ENCODE results near the gene RAB3A.

RAB3A gene

DNA sequence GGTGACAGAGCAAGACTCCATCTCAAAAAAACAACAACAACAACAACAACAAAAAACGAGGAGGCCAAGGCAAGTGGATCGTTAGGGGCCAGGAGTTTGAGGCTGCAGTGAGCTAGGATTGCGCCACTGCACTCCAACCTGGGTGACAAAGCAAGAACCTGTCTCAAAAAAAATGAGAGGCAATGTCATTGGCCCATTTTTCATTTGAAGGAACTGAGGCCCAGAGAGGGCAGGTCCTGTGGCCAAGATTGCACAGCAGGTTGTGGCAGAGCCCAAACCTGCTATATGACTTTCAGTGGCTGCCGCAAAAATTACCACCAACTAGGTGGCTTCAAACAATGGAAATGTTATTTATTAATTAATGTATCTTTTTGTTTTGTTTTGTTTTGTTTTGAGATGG is 45.4 kb downstream of the RAB3A start:
- Histone ChIP-seq H3K27ac (ENCODE audit: low read depth, low read length) (no peak overlapping the region), H3K9ac (ENCODE audit: low read length) (no peak overlapping the region), H3K4me3 (ENCODE audit: insufficient read depth, low read length, poor library complexity, severe bottlenecking) (no peak overlapping the region), H3K4me2 (ENCODE audit: low read depth, low read length, poor library complexity, severe bottlenecking) (no peak overlapping the region), H3K27me3 (ENCODE audit: low read length) (no peaks in the 10 kb centered on the region), H3K79me2 (ENCODE audit: insufficient read depth, low read length) (peaks cover 18% of the 10 kb centered on the region), H3K9me3 (ENCODE audit: insufficient read depth, low read length) (no peaks in the 10 kb centered on the region), H3K36me3 (ENCODE audit: low read length) (no peaks in the 10 kb centered on the region), H4K20me1 (ENCODE audit: low read depth, low read length) (no peaks in the 10 kb centered on the region), H3F3A (ENCODE audit: insufficient read depth) (0 out of 2 replicates have a peak, but pooled peaks cover 13% of the 10 kb centered on the region), H2AFZ (ENCODE audit: low read depth, low read length, severe bottlenecking) (no peak overlapping the region), H3K9me2 (replicated peaks; ENCODE audit: insufficient read depth, low read length) (no peaks in the 10 kb centered on the region)
- TF ChIP-seq EZH2phosphoT487 (conservative IDR thresholded peaks at IDR 0.05; ENCODE audit: low read length) = no peak
- TF ChIP-seq, protein P1, sequence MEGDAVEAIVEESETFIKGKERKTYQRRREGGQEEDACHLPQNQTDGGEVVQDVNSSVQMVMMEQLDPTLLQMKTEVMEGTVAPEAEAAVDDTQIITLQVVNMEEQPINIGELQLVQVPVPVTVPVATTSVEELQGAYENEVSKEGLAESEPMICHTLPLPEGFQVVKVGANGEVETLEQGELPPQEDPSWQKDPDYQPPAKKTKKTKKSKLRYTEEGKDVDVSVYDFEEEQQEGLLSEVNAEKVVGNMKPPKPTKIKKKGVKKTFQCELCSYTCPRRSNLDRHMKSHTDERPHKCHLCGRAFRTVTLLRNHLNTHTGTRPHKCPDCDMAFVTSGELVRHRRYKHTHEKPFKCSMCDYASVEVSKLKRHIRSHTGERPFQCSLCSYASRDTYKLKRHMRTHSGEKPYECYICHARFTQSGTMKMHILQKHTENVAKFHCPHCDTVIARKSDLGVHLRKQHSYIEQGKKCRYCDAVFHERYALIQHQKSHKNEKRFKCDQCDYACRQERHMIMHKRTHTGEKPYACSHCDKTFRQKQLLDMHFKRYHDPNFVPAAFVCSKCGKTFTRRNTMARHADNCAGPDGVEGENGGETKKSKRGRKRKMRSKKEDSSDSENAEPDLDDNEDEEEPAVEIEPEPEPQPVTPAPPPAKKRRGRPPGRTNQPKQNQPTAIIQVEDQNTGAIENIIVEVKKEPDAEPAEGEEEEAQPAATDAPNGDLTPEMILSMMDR (IDR thresholded peaks at IDR 0.05; ENCODE audit: insufficient read depth, low read length, poor library complexity, severe bottlenecking) = no peak

DNA sequence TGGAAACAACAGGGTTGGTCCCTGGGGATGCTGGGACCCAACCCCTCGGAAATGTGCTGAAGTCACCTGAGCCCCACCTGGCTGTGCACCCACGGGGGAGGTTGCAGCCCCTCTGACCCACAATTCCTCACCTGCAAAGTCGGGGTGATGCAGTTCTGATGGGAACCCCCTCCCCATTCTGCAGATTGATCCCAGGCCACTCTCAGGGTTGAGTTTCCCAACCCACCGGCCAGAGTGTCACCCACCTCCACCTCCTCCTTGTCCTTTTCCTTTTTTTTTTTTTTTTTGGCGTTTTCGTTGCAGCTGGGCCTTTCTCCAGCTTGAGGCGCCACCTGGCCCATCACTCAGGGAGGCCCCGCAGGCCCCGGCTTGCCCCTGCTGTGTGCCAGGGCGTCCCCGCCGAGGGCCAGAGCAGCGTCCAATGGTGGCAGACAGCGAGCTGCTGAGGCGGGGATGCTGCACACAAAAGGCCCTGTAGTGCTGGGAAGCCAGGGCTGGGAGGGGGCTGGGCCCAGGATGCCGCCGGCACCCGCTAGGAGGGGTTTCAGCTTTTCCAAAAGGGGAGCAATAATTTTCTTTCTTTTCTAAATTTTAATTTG is 46.3 kb downstream of the RAB3A start:
- Histone ChIP-seq H3K4me3 (ENCODE audit: insufficient read depth, low read length, poor library complexity, severe bottlenecking) (no peak overlapping the region), H3K79me2 (ENCODE audit: insufficient read depth, low read length) (peaks cover 21% of the 10 kb centered on the region), H3K9ac (ENCODE audit: low read length) (no peak overlapping the region; the same call in 1 of the 2 replicates), H3K27me3 (ENCODE audit: low read length) (no peaks in the 10 kb centered on the region), H2AFZ (ENCODE audit: low read depth, low read length, severe bottlenecking) (no peak overlapping the region), H3K36me3 (ENCODE audit: low read length) (no peaks in the 10 kb centered on the region), H3K4me2 (ENCODE audit: low read depth, low read length, poor library complexity, severe bottlenecking) (no peak overlapping the region), H3K9me3 (ENCODE audit: insufficient read depth, low read length) (no peaks in the 10 kb centered on the region), H4K20me1 (ENCODE audit: low read depth, low read length) (no peaks in the 10 kb centered on the region), H3K27ac (ENCODE audit: low read depth, low read length) (no peak overlapping the region), H3F3A (ENCODE audit: insufficient read depth) (0 out of 2 replicates have a peak, but pooled peaks cover 13% of the 10 kb centered on the region), H3K9me2 (replicated peaks; ENCODE audit: insufficient read depth, low read length) (no peaks in the 10 kb centered on the region)
- TF ChIP-seq, protein P1 (IDR thresholded peaks at IDR 0.05; ENCODE audit: insufficient read depth, low read length, poor library complexity, severe bottlenecking) = no peak
- TF ChIP-seq EZH2phosphoT487 (conservative IDR thresholded peaks at IDR 0.05; ENCODE audit: low read length) = no peak

DNA sequence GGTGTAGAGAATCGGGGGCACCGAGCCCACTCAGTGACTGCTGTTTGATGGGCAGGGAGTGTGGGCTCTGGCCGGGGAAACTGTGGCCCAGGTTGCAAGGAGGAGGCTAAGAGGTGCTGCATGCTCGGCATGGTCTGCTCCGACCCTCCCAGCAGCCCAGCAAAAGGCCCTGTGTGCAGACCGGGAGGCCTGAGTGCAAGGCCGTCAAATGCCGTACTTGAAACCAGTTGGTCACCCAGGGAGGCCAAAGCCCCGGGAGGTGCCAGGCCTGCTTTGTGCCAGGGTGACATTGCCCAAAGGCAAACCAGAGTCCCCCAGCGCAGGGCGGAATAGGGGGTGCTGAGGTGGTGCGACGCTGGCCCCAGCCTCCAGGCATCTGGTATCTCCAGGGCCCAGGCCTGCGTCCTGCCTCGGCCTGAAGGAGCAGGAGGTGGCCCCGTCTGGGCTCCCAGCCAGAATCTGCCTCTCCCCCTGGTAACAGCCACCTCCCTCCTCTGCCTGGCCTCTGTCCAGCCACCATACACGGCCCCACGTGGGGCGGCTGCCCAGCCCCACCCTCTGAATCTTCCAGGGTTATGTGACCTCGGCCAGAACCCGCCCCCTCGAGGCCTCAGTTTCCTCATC is 46.9 kb downstream of the RAB3A start:
- H3K9me3 ChIP-seq (ENCODE audit: insufficient read depth, low read length) = no peaks in the 10 kb centered on the region
- peaks cover 21% of the 10 kb centered on the region for H3K79me2 ChIP-seq (ENCODE audit: insufficient read depth, low read length)
- no peak overlapping the region for H2AFZ ChIP-seq (ENCODE audit: low read depth, low read length, severe bottlenecking)
- H3K27me3 ChIP-seq (ENCODE audit: low read length) = no peaks in the 10 kb centered on the region
- no peak overlapping the region for H3K27ac ChIP-seq (ENCODE audit: low read depth, low read length)
- 0 out of 2 replicates have a peak, but pooled peaks cover 13% of the 10 kb centered on the region for H3F3A ChIP-seq (ENCODE audit: insufficient read depth)
- no peaks in the 10 kb centered on the region for H3K36me3 ChIP-seq (ENCODE audit: low read length)
- no peak overlapping the region for H3K4me2 ChIP-seq (ENCODE audit: low read depth, low read length, poor library complexity, severe bottlenecking)
- H3K9ac ChIP-seq (ENCODE audit: low read length) = no peak overlapping the region; the same call in 1 of the 2 replicates
- H4K20me1 ChIP-seq (ENCODE audit: low read depth, low read length) = no peaks in the 10 kb centered on the region
- no peaks in the 10 kb centered on the region for H3K9me2 ChIP-seq (replicated peaks; ENCODE audit: insufficient read depth, low read length)
- TF ChIP-seq, protein P1 (IDR thresholded peaks at IDR 0.05; ENCODE audit: insufficient read depth, low read length, poor library complexity, severe bottlenecking) = no peak
- no peak for TF ChIP-seq EZH2phosphoT487 (conservative IDR thresholded peaks at IDR 0.05; ENCODE audit: low read length)
- no peak overlapping the region for H3K4me3 ChIP-seq (ENCODE audit: insufficient read depth, low read length, poor library complexity, severe bottlenecking)
